Activated T-helper 9 cell treated with anti-CD3 and anti-CD28 coated beads, Interleukin-2, amount 50 U/mL, for 16 hours (primary cell): ENCODE data around the gene EIF5AL1.
"Not testable (repeated sequence)": the region's sequence is repeated elsewhere in the genome, so short reads cannot be mapped to it uniquely, and the experiment has no call there.

Experiments
- DNase-seq: peaks from one replicate; pipeline ENCODE4 v3.0.0-alpha.2; 2020; ENCODE audit warnings: low read depth

EIF5AL1 gene

GRCh38 chr10:79511891-79512583 is at the start of gene EIF5AL1:
Gene EIF5AL1 (plus strand): TSS chr10:79512533. CDS start chr10:79512650, 117 bp downstream.
- DNase-seq: not testable (repeated sequence)

GRCh38 chr10:79463578-79464496 is 48.5 kb upstream of the EIF5AL1 start:
- no peak for DNase-seq

DNA sequence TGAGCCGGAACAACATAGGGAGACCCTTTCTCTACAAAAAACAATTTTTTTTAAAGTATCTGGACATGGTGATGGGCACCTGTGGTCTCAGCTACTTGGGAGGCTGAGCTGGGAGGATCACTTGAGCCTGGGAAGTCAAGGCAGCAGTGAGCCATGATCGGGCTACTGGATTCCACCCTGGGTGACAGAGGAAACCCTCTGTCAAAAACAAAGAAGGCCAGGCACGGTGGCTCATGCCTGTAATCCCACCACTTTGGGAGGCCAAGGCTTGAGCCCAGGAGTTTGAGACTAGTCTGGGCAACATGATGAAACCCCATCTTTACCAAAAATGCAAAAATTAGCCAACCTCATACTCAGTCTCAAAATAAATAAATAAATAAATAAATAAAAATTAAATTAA is 47.0 kb upstream of the EIF5AL1 start:
- DNase-seq: no peak

- no peak for DNase-seq
These were observed 44.2 kb upstream of the EIF5AL1 start for GRCh38 chr10:79468015-79468560.

DNA sequence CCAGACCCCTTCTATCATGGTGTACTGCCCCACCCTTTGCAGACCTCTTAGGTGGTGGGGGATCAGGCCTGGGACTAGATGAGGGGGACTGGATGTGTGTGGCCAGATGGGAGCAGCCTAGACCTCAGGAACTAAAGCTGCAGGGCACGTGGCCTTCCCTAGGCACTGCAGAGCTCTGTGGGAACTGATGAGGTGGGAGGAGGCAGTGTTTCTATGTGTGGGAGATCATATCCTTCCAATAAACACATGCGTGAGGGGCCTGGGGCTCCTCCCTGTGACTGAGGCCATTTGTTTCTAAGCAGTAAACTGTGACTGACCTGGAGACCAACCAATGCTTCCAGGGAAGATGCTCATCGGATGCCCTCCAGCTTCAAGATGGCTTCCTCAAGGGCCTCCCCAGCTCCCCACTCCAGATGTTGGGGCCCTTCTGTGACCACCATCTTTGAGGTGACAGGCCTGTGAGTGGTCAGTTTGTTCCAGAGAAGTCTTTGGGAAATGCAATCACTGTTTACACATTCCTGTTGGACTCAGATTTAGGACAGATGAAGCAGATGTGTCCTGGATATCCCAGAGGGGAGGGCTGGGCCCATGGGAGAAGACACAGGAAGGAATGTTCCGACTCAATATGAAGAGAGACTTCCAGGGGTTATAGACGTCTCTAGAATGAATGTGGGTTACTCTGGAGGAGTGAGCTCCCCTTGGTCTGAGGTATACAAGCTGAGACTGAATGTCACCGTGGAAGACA is 43.3 kb upstream of the EIF5AL1 start:
- no peak for DNase-seq

GRCh38 chr10:79470096-79470495 is 42.2 kb upstream of the EIF5AL1 start:
- no peak for DNase-seq

GRCh38 chr10:79471776-79472175 is 40.6 kb upstream of the EIF5AL1 start:
- no peak for DNase-seq

DNA sequence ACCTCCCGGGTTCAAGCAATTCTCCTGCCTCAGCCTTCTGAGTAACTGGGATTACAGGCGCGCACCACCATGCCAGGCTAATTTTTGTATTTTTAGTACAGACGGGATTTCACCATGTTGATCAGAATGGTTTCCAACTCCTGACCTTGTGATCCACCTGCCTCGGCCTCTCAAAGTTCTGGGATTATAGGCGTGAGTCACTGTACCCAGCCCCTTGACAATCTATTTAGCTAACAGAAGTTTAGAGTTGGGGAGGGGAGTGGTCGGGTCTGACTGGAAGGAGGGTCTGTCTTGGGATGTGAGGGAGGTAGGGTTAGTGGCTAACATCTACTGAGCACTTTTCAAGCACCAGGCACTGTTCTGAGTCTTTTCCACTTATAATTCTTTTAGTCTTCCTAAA is 39.9 kb upstream of the EIF5AL1 start:
- no peak for DNase-seq

DNA sequence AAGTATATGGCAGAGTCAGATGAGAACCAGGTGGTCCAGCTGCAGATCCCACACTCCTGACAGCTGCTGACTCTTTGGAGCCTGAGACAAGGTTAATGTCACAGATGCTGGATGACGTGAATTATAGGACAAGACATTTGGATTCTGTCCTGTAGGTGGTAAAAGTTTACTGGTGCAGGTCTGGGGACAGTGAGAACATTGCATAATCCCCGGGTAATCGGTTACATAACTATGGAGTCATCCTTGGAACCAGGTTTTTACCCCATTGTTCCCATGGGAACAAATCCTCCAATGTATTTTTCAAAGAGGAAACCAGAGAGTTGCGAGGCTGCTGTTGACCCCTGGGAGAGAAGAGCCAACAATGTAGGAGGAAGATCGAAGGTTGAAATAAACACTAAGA is 39.4 kb upstream of the EIF5AL1 start:
- DNase-seq: no peak

GRCh38 chr10:79473496-79474095 is 38.7 kb upstream of the EIF5AL1 start:
- DNase-seq: no peak

DNA sequence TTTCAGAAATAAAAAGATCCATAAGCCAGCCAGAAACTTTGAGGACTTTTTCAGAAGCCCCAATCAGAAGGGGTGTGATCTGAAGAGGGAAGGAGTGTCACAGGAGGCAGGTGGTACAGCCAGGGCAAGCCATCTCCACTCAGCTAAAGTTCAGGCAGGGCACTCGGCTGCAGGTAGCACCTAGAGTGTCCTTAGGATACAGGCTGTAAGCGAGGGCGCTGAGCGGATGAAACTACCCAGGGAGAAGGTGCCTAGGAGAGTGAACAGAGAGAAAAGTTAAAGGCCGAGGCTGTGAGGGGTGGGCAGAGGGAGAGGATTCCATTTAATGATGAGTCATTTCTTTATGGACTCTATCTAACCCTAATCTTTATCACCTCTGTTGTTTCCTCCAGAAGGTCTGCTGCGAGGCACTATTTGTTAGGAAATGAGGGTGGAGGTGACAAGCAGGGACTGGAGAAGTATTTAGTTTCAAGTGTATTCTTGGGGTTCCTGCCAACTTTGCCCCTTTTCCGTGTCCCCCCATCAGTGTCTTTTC is 37.1 kb upstream of the EIF5AL1 start:
- DNase-seq: no peak

DNA sequence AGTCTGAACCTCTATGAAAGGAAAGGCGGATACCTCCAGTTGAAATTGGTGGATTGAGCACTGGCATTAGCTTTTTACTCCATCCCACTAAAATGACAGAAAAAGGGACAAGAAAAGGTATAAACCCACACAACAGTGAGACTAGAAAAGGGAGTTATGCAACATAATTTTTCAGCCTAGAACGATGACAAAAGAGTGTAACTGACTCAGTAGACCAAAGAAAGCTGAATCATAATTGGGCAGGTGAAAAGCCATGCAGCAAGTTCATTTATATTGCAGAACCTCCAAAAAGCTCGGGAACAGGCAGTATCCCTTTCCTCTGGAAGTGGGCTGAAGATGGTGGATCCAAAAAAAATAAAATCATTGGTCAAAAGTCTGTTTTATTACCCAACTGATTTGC is 36.5 kb upstream of the EIF5AL1 start:
- no peak for DNase-seq

- no peak for DNase-seq
These were observed 35.7 kb upstream of the EIF5AL1 start for GRCh38 chr10:79476645-79477044.

DNA sequence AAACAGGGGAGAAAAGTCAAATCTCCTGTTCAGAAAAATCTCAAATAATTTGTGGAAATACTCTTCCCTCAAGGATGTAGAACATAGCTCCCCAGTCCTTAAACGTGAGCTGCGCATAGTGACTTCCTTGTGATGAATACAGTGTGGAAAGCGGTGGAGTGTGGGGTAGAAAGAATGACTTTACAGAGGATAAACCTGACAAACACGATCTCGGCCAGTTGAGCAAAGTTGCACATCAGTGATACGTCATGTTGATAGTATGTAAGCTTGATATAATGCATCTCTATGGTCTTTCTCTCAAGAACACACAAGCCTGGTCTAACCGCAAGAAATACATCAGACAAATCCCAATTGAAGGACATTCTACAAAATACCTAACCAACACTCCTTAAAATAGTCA is 34.9 kb upstream of the EIF5AL1 start:
- DNase-seq: no peak

DNA sequence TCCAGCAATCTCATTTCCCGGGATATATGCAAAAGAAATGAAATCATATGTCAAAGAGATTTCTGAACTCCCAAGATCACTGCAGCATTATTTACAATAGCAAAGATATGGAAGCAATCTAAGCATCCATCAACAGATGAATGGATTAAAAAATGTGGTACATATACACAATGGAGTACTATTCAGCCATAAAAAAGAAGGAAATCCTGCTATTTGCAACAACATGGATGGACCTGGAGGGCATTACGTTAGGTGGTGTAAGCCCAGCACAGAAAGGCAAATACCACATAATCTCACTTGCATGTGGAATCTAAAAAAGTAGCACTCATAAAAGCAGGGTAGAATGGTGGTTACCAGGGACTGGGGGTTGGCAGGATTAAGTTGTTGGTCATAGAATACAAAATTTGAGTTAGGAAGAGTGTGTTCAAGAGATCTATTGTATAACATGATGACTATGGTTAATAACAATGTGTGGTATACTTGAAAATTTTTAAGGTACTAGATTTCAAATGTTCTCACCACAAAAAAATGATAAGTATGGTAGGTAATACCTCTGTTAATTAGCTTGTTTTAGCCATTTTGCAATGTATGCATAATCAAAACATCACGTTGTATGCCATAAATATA is 32.9 kb upstream of the EIF5AL1 start:
- no peak for DNase-seq

- no peak for DNase-seq
These were observed 30.0 kb upstream of the EIF5AL1 start for GRCh38 chr10:79482304-79482703.

DNA sequence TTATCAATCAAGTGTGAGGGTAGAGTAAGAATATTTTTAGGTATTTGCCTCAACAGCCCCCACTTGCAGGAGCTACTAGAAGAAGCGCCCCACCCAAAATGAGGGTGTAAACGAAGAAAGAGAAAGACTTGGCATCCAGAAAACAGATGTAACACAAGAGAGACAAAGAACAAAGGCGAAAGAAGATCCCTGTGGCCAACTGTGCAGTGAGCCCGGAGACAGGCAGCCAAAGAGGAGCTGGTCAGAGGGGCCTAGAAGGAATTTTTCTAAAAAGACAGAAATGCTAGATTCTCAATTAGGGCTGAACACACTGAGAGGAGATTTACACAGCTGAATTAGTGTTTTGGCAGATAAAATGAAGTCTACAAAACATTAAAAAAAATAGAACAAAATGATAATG is 29.6 kb upstream of the EIF5AL1 start:
- no peak for DNase-seq

GRCh38 chr10:79483299-79483698 is 29.0 kb upstream of the EIF5AL1 start:
- DNase-seq: no peak

DNA sequence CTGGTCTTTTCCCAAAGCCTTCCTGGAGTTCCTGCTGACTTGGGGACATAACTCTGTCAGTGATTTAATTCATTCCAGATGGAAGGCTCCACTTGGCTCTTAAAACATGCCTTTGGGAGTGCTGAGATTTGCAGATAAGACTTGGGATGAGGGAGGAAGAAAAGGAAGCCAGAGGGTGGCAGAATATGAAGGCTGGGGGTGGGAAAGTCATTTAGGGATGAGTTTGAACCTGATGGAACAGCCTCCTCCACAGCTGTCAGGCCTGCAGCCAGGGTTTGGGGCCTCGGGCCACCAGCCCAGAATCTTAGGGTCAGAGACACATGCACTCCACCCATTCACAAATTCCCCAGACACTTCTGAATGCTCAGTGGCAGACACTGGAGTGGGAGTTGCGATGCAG is 28.4 kb upstream of the EIF5AL1 start:
- DNase-seq: no peak

DNA sequence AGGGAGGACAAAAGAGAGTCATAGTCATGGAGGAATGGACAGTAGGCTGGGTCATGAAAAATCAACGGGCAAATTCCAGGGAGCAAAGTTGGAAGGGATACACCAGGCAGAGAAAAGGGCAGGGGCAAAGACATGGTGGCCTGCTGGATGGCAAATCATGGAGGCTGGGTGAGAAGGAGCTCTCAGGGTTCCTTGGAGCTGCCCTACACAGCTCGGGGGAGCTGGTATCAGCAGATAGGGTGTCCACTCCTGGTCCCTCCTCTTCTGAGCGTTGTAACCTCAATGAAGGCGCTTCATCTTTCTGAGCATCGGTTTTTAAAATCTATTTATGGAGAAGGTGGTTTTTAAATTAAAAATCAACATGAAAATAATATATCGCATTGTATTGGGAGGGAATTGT is 27.9 kb upstream of the EIF5AL1 start:
- no peak for DNase-seq
